ENCODE measurements around the gene TMEM150A. TPM values are rescaled to one million over a fixed set of nuclear protein-coding genes. Genes with fewer than 3 reads are reported as not detected.
A peak's percentile ranks its signal among the peaks of the same experiment; 100 is the strongest.

The TMEM150A gene
- polyA plus RNA-seq, 2 of the 4 experiments (the other 2 are of a cell fraction): 8.5 to 10.9 TPM

DNA sequence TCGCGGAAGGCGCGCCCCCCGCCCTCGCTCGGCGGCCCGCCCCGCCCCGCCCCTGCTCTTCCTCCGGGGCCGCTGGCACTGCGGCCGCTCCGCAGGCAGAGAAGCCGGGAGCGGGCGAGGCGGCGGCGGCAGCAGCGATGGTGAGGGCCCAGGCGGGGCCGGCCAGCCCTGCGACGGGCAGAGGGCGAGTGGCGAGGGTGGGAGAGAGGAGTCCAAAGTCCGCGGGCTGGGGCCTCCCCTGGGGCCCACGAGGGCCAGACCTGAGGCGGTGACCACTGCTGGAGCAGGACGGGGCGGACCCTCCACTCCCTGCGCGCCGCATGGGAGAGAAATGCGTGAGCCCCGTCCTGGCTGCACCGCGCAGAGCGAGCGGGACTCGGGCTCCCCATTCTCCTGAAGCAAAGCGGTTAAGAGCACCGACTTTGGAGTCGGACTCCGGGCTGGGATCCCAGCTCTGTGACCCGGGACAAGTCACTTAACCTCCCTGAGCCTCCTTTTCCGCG is 18.1 kb downstream of the TMEM150A start, which contains the start of gene VAMP5:
VAMP5 (plus strand) TSS at position 78 of the 503 bp plus-strand sequence; CDS start at position 138, 60 bp downstream.
- Histone ChIP-seq H3K4me2 (peak within 1 kb of the TSS; percentile 44), H3K27ac (peak within 1 kb of the TSS; percentile 68 to 83), H3K9me3 (no peaks in the 10 kb centered on the region), H3K4me3 (no peak within 1 kb of the TSS), H3K4me1 (peaks cover 19% of the 10 kb centered on the region)
- DNase-seq (ENCODE audit: low read depth in 1 of 2, low spot score in 1 of 2): no peak
- no peak; a peak in 1 of 6 replicates for ATAC-seq
- no peak for FAIRE-seq
- CTCF ChIA-PET: interaction anchor here (0.6 to 1.0 kb wide), 2 partner anchors 9 to 23 kb away, joined by 3 read pairs; no protein-coding TSS in a partner anchor
- WGBS (ENCODE audit: missing lambda C conversion rate): 95% methylated on average over 49 of the region's 52 CpGs
- no peak for TF ChIP-seq CBX2 (IDR thresholded peaks at IDR 0.05; ENCODE audit: borderline replicate concordance, low read depth)
- TF ChIP-seq HDAC2 (IDR thresholded peaks at IDR 0.05): no peak
- TF ChIP-seq SREBF2 (IDR thresholded peaks at IDR 0.05): no peak
- TF ChIP-seq FOXS1 (CRISPR knock-in tag; IDR thresholded peaks at IDR 0.05): no peak
- TF ChIP-seq NFE2L2 (conservative IDR thresholded peaks at IDR 0.05; ENCODE audit: low read length): no peak
- no peak for TF ChIP-seq FOSB (CRISPR knock-in tag; IDR thresholded peaks at IDR 0.05)
- no peak for TF ChIP-seq MAFK (IDR thresholded peaks at IDR 0.05; ENCODE audit: partially characterized antibody)
- TF ChIP-seq, protein P1, sequence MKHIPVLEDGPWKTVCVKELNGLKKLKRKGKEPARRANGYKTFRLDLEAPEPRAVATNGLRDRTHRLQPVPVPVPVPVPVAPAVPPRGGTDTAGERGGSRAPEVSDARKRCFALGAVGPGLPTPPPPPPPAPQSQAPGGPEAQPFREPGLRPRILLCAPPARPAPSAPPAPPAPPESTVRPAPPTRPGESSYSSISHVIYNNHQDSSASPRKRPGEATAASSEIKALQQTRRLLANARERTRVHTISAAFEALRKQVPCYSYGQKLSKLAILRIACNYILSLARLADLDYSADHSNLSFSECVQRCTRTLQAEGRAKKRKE (CRISPR knock-in tag; IDR thresholded peaks at IDR 0.05; ENCODE audit: low read depth): no peak
- no peak for TF ChIP-seq GATA3 (IDR thresholded peaks at IDR 0.05; ENCODE audit: borderline replicate concordance)
- TF ChIP-seq, protein P2, sequence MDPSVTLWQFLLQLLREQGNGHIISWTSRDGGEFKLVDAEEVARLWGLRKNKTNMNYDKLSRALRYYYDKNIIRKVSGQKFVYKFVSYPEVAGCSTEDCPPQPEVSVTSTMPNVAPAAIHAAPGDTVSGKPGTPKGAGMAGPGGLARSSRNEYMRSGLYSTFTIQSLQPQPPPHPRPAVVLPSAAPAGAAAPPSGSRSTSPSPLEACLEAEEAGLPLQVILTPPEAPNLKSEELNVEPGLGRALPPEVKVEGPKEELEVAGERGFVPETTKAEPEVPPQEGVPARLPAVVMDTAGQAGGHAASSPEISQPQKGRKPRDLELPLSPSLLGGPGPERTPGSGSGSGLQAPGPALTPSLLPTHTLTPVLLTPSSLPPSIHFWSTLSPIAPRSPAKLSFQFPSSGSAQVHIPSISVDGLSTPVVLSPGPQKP (IDR thresholded peaks at IDR 0.05; ENCODE audit: low read depth, low read length): no peak
- TF ChIP-seq CEBPB (IDR thresholded peaks at IDR 0.05): no peak
- POLR2A ChIA-PET: interaction anchor here (1.6 kb wide), 1 partner anchor 11 kb away, joined by 5 read pairs; the partner anchor contains the start of gene RNF181

DNA sequence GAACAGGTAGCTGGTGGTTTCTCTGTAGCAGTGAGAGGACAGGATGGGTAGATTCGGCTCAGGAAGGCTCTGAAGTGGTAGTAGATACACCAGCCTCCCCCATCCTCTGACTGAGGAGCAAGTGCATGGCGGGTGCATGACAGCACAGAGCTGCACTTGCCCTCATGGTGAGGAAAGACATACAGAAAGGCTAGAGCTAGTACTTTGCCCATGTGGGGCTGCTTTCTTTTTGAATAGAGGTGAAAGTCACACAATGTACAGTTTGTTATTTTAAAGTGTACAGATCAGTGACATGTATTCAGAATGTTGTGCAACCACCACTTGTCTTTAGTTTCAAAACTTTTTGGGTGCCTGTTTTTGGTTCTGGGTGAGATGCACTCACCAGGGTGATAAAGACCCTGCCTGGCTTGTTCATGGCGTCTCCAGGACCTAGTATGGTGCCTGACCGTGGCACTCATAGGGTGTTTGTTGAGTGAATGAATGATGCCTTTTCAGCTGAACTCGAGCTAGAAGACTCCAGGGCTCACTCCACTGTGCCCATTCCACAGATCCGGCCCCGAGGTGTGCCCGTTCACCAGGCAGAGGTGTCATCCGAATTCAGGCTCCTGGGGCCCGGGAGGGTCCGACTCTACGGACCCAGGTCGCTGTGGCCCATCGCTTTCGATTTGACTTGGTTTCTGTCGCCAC is 18.7 kb downstream of the TMEM150A start:
- ChIA-PET POLR2A (interaction anchor here (0.9 to 1.6 kb wide), 2 partner anchors 11 to 21 kb away, joined by 3 to 5 read pairs; partner anchors contain the start of gene RNF181), CTCF (interaction anchor here (0.6 to 1.3 kb wide), 5 partner anchors 22 to 230 kb away, joined by 3 read pairs; no protein-coding TSS in a partner anchor)
- Histone ChIP-seq H3K4me3 (no peak overlapping the region), H3K9me3 (no peaks in the 10 kb centered on the region), H3K4me1 (peaks cover 19% of the 10 kb centered on the region), H3K27ac (peak overlapping the region in 1 of 2 experiments; percentile 83; a peak in 2 of 6 replicates), H3K4me2 (no peak overlapping the region)
- FAIRE-seq (no peak), DNase-seq (ENCODE audit: low read depth in 1 of 2, low spot score in 1 of 2) (no peak), ATAC-seq (no peak)
- TF ChIP-seq CEBPB (IDR thresholded peaks at IDR 0.05) (peak in 1 of 2 experiments; percentile 26; a peak in 2 of 4 replicates), POLR2A (IDR thresholded peaks at IDR 0.05; ENCODE audit: low read length) (no peak)
- WGBS (ENCODE audit: missing lambda C conversion rate): 90% methylated on average over 16 of the region's 16 CpGs

DNA sequence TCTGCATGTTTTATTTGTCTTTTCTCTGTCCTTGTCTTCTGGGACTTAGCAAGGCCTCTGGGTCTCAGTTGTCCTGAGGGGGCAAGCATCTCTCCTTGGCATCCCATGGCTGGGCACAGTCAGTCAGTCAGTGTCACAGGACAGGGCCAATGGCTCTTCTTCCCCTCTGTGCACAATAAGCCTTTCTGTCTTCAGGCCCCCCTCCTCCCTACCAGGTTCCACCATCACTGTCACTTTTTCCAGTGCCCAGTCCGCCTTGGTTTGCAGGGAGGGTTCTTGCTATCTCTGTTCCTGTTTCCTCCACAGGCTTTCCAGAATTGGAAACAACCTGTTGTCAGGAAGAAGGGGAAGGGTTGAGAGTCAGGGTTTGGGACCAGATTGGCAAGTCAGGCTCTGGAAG is 20.0 kb downstream of the TMEM150A start:
- ChIA-PET POLR2A (interaction anchor here (0.9 kb wide), 1 partner anchor 20 kb away, joined by 3 read pairs; no protein-coding TSS in a partner anchor), CTCF (interaction anchor here (1.3 kb wide), 1 partner anchor 232 kb away, joined by 3 read pairs; no protein-coding TSS in a partner anchor)
- Histone ChIP-seq H3K9me3 (no peaks in the 10 kb centered on the region), H3K27ac (no peak overlapping the region), H3K4me3 (no peak overlapping the region), H3K4me1 (peaks cover 20% of the 10 kb centered on the region), H3K4me2 (no peak overlapping the region)
- FAIRE-seq (no peak), DNase-seq (ENCODE audit: low read depth in 1 of 2, low spot score in 1 of 2) (no peak), ATAC-seq (no peak)
- WGBS (ENCODE audit: missing lambda C conversion rate): 53% methylated on average over 1 of the region's 1 CpG
- TF ChIP-seq FOSB (CRISPR knock-in tag; IDR thresholded peaks at IDR 0.05) (no peak), KDM1A (IDR thresholded peaks at IDR 0.05; ENCODE audit: low read depth) (no peak)

GRCh38 chr2:85580206-85580605 is 22.3 kb downstream of the TMEM150A start:
- WGBS (ENCODE audit: missing lambda C conversion rate): 76% methylated on average over 3 of the region's 3 CpGs

More at GRCh38 chr2:85580206-85580605, 22.3 kb downstream of the TMEM150A start:
- H3K4me1 ChIP-seq: peaks cover 15% of the 10 kb centered on the region
- ChIA-PET CTCF (interaction anchor here (0.7 to 1.5 kb wide), 3 partner anchors 14 to 160 kb away, joined by 3 to 4 read pairs (median 4); no protein-coding TSS in a partner anchor), POLR2A (interaction anchor here (0.9 kb wide), 1 partner anchor 15 kb away, joined by 3 read pairs; the partner anchor contains the start of gene RNF181)
- ATAC-seq: no peak
- DNase-seq (ENCODE audit: low read depth in 1 of 2, low spot score in 1 of 2): no peak
- no peak overlapping the region for H3K4me3 ChIP-seq
- FAIRE-seq: no peak
- H3K4me2 ChIP-seq: no peak overlapping the region
- TF ChIP-seq RAD21 (conservative IDR thresholded peaks at IDR 0.05 in 1 of 2, IDR thresholded peaks at IDR 0.05 in 1 of 2): no peak
- no peak for TF ChIP-seq ZSCAN20 (CRISPR knock-in tag; IDR thresholded peaks at IDR 0.05)
- TF ChIP-seq FOSL2 (IDR thresholded peaks at IDR 0.05): no peak
- no peak for TF ChIP-seq FOSL2 (CRISPR knock-in tag; IDR thresholded peaks at IDR 0.05)
- TF ChIP-seq, protein P3, sequence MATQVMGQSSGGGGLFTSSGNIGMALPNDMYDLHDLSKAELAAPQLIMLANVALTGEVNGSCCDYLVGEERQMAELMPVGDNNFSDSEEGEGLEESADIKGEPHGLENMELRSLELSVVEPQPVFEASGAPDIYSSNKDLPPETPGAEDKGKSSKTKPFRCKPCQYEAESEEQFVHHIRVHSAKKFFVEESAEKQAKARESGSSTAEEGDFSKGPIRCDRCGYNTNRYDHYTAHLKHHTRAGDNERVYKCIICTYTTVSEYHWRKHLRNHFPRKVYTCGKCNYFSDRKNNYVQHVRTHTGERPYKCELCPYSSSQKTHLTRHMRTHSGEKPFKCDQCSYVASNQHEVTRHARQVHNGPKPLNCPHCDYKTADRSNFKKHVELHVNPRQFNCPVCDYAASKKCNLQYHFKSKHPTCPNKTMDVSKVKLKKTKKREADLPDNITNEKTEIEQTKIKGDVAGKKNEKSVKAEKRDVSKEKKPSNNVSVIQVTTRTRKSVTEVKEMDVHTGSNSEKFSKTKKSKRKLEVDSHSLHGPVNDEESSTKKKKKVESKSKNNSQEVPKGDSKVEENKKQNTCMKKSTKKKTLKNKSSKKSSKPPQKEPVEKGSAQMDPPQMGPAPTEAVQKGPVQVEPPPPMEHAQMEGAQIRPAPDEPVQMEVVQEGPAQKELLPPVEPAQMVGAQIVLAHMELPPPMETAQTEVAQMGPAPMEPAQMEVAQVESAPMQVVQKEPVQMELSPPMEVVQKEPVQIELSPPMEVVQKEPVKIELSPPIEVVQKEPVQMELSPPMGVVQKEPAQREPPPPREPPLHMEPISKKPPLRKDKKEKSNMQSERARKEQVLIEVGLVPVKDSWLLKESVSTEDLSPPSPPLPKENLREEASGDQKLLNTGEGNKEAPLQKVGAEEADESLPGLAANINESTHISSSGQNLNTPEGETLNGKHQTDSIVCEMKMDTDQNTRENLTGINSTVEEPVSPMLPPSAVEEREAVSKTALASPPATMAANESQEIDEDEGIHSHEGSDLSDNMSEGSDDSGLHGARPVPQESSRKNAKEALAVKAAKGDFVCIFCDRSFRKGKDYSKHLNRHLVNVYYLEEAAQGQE (IDR thresholded peaks at IDR 0.05): no peak
- TF ChIP-seq ZNF302 (CRISPR knock-in tag; IDR thresholded peaks at IDR 0.05): no peak
- no peak for TF ChIP-seq HOXB13 (CRISPR knock-in tag; IDR thresholded peaks at IDR 0.05; ENCODE audit: low read depth)
- TF ChIP-seq FOXS1 (CRISPR knock-in tag; IDR thresholded peaks at IDR 0.05): no peak
- no peaks in the 10 kb centered on the region for H3K9me3 ChIP-seq
- H3K27ac ChIP-seq: no peak overlapping the region
